ENCODE measurements around the gene ABLIM1.

The ABLIM1 gene

DNA sequence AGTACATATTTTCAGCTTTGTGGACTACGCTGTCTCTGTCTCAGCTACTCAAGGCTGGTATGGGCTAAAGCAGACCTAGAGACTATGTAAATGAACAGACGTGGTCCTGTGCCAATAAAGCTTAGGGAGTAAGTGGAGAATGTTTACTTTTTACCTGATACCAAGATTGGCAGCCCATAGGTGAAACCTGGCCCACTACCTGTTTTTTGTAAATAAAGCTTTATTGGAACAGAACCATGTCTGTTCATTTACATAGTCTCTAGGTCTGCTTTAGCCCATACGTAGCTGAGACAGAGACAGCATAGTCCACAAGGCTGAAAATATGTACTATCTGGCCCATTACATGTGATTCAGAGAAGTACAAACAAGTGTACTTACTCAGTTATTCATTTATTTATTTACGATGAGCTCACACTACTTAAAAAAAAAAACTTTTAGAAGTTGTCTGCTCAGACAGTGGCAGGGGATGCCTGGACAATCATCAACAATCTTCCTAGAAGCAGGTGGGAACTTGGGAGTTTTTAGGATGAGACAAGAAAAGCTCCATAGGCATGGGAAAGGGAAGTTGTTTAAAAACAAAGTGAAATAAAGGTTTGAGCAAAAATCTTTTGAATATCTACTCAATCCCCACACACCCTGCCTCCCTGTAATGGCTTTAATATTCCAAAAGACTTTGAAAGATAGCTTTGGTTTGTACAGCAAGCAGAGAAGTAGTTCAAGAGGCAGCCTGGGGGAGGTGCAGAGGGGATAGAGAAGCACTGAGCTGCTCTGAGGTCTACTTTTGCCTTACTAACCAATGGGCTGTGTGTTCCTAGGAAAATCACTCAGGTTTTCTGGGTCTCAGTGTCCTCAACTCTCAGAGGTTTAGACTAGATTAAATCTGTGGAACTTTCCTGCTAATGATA, 139.4 kb downstream of the ABLIM1 start:
- no peak for DNase-seq (ENCODE audit: low spot score)

DNA sequence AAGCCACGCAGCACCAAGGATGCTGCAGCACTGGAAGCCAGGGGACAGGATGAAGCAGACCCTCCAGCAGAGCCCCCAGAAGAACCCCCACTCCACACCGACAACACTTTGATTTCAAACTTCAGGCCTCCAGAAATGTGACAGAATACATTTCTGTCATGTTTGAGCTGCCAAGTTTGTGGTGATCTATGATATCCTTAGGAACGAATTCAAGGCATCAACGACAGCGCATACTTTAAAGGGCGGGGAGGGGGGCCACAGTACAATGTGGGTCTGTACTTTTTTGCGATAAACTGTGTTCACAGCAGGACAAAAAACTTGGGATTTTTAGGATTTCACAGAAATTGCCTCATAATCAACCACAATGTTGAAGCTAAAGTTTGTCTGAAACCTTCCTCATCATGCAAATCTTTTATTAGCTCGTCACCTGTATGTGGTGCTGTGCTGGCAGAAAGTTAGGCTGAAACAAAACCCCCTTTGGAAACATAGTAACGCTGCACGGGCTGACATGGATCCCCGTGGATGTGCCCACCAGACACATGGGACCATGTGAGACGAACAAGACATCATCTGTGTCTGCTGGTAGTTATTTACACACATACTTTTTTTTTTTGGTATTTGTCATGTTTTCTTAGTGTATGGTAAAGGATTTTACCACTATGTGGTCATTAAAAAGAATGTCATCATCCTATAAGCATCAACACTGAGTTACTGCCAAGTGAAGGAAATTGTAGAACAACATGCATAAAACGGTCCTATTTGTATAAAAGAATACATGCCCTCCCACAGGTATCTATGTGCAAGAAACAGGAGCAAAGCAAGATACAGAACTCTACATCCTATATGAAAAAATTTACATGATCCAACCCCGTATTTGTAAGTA, 140.5 kb downstream of the ABLIM1 start:
- DNase-seq (ENCODE audit: low spot score): no peak

DNA sequence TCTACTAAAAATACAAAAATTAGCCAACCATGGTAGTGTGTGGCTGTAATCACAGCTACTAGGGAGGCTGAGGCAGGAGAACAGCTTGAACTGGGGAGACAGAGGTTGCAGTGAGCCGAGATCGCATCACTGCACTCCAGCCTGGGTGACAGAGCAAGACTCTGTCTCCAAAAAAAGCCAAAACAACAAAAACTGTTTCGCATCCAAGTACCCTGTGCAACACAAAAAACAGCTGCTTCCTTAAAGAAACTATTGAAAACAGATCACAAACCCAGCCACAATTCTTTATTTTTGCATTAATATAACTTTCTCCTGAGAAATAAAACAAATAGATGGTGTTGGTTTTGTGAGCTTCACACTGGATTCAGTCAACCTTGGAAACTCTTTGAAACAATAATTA, 141.7 kb downstream of the ABLIM1 start:
- DNase-seq (ENCODE audit: low spot score): no peak

DNA sequence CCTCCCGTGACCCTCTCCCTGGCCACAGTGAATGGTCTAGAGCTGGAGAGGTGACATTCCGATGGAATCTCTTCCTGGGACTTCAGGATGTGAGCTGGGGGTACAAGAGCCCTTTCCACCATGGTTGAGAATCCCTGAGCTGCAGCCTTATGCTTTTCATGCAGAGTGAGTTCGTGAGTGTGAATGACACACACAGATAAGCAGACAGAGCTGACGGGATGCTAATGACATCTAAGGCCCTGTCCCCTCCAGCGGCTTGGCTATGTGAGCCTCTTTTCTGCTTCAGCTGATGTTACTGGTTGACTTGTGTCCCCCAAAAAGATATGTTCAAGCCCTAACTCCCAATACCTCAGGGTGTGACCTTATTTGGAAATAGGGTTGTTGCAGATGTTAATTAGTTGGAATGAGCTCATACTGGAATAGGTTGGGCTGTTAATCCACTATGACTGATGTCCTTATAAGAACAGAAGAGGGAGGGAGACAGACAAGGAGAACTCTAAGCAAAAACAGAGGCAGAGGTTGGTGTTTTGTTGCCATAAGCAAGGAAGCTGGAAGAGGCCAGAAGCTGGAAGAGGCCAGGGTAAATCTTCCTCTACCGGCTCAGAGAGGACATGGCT, 142.7 kb downstream of the ABLIM1 start:
- DNase-seq (ENCODE audit: low spot score): no peak

DNA sequence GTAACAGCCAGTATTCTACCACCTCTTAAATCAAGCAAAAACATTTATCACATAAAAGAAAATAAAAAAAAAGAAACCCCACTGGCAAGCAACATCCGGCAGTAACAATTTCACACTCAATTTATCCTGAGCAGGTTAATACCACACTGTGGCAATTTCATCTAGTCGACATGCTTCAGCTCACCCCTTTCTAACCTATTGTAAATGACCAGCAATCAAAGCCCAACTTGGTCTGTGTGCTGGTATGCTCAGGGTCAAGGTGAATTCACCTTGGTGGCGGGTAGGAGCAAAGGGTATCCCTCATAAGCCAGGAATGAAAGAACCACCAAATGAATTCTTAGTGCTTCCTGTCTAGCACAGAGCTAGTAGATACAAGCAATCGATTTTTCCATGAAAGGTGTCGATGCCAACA, 144.7 kb downstream of the ABLIM1 start:
- DNase-seq (ENCODE audit: low spot score): no peak

DNA sequence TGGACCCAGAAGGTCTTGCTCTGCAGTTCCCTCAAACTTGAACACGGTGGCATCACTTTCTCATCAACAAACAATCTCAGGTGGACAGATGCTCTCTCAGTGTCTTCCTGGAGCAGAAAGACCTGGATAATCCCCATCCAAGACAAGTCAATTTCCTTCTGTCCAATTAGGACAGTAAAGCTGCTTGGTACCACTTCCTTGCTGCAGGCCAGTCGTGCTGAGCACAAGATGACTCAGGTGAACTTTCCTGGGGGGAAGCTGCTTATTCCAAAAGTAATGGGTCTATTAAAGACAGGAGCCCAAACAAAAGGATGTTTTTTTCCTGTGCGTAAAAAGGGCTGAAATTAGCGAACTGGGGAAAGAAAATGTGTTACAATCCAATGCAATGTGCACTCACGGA, 146.2 kb downstream of the ABLIM1 start:
- no peak for DNase-seq (ENCODE audit: low spot score)

DNA sequence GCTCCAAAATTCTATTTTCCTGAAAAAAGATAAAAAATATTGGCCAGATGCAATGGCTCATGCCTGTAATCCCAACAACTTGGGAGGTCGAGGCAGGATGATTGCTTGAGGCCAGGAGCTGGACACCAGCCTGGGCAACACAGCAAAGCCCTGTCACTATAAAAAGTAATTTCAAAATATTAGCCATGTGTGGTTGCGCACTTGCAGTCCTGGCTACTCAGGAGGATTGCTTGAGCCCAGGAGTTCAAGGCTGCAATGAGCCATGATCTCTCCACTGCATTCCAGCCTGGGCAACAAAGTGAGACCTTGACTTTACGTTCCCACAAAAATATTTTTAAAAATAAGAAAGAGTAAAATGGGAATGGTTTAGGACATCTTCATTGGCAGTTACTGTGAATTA, 149.7 kb downstream of the ABLIM1 start:
- no peak for DNase-seq (ENCODE audit: low spot score)

DNA sequence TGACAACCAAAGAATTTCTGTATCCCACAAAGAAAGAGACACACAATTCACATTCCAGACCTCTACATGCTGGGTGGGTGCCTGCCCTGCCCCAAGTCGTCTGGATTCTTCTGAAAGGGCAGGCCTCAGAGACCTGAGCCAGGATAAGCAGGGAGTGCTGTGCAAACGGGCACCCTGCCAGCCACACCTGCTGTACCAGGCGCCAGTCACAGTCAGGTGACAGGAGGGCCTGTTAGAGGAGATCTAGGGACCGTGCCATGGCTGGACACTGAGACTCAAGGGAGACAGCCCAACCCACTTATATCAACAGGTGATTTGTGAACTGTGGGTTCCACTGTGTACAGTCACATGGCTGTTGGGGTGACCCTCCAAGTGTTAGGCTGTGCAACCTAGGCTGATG, 150.6 kb downstream of the ABLIM1 start:
- no peak for DNase-seq (ENCODE audit: low spot score)

DNA sequence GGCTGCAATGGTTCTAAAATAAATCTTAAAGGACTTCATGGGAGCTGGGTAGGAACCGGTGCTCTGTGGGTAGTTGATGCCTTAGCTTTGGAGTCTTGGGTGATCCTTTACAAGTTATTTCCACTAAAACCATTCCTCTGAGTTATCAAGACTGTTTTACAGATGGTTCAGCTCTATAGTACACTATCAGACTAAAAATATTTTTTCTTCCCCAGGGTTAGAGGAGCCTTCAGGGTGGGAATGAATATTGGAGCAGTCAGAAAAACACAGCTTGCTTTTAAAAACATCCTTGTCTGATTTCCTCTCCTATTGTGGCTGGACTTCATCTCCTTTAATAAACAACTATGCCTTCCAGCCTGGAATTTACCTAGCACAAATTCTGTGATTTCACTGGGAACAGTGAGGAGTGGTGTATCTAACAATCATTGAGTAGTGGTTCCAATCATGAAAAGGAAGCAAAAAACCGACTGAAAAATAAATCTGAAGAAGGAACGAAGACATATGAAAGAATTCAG, 151.1 kb downstream of the ABLIM1 start:
- no peak for DNase-seq (ENCODE audit: low spot score)

DNA sequence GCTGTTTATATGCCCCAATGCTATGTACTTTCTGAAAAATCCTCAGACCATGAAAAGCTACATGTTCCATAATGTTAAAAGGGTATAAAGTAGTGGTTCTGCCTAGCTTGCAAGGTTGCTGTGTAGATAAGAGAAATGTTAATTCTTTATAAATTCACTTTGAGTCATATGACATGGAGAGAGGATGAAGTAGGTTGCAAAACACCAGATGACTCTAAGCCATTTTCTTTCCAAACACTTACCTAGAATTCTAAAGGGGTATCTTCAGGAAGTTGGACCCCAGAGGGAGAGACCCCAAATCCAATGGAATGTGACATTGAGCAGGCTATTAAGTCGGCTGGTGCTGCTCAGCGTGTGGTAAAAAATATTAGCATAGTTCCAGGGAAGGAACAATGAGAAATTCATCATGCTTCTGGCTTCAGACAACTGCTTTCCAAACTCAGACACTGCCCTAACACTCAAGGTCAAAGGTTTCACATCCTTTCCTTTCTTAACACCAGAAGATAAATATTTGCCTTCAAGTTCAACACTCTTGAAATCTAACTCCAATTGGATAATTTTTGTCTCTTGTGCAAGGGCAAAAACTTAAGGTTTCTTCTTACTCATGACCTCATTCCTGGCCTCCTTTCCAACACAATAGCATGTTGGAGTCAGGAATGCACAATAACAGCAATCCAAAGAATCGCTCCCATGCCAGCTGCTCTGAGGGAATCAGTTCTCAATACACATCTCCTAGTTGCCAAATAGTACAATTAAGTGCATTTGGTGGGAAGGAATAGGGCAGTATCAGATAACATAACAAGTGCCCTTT, 153.1 kb downstream of the ABLIM1 start:
- DNase-seq (ENCODE audit: low spot score): no peak

DNA sequence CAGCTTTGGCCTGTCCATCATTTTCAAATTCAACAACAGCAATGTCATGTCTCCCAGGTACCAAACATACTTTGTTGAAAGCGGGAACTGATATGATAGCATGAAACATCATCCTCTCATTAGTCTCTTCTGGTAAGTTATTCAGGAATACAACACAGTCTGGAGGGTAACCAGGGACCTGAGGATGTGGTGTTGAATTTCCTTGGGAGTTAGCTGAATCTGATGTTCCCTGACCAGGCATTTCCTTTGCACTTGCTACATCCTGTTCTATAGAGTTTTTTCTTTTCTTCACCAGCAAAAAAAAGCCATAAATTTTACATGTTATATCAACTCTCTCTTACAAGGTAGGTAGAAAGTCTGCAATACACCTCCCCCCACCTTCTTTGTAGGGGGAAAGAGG, 156.0 kb downstream of the ABLIM1 start:
- DNase-seq (ENCODE audit: low spot score): no peak

DNA sequence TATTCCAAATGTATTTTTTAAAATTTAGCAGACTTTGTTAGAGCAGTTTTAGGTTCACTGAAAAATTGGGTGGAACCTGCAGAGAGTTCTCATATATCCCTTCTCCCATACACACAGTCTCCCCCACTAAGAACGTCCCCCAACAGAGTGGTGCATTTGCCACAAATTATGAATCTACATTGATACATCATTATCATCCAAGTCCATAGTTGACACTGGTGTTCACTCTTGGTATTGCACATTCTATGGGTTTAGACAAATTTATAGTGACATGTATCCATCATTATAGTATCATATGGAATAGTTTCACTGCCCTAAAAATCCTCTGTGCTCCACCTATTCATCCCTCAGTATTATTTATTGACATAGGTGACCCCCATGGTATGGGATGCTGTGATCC, 156.4 kb downstream of the ABLIM1 start:
- DNase-seq (ENCODE audit: low spot score): no peak

DNA sequence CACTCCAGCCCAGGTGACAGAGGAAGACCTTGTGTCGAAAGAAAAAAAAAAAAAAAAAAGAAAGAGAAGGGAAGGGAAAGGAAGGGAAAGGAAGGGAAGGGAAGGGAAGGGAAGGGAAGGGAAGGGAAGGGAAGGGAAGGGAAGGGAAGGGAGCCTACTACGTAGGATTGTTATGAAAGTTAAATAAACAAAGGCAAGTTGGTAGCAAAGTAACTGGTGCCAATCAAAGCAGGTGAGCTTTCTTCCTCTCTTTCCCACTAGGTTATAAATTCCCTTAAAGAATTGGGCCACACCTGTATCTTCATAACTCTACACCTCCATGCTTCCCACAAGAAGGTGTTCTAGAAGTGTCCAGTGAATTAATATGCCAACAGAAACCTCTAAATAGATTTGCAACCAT, 157.4 kb downstream of the ABLIM1 start:
- DNase-seq (ENCODE audit: low spot score): no peak

DNA sequence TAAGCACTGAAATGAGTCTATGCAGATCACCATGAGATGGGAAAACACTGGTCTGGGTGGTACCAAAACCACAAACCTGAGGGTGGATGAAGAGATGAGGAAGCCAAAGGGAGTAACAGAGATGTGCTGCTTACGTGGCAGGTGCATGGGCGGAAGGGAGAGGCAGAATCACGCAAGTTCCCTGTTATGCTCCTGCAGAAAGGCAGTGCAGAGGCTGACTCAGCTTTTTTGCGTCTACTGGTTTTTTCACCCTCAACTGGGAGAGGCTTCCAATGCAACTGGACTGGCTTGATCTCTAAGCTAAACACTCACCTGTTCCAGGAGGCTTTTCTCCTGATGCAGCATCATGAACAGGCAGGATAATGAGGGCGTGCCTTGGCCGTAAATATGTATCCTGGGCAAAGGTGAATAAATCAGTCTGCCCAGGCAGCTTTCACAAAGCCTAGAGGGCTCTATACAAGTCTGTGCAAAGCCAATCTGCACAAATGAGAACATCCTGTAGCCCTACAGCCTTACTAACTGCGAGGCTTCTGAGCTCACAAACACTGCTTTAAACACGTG, 158.4 kb downstream of the ABLIM1 start:
- no peak for DNase-seq (ENCODE audit: low spot score)

DNA sequence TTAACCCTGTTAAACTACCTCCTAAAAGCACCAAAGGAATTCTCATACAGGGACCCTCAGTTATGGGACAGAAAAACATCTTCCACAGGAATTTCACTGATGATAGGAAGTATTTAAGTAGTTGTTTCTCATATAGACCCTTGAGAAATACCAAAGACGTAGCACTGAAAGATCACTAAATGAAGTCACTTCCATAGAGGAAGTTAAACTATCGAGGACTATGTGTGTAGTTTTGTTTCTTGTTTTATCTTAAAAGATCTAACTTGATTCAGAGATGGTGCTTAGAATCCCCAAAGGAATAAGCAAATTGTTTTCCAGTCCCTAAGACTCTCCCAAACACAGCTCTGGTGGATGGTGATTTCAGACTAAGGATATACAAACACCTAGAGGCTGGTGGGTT, 159.0 kb downstream of the ABLIM1 start:
- no peak for DNase-seq (ENCODE audit: low spot score)

DNA sequence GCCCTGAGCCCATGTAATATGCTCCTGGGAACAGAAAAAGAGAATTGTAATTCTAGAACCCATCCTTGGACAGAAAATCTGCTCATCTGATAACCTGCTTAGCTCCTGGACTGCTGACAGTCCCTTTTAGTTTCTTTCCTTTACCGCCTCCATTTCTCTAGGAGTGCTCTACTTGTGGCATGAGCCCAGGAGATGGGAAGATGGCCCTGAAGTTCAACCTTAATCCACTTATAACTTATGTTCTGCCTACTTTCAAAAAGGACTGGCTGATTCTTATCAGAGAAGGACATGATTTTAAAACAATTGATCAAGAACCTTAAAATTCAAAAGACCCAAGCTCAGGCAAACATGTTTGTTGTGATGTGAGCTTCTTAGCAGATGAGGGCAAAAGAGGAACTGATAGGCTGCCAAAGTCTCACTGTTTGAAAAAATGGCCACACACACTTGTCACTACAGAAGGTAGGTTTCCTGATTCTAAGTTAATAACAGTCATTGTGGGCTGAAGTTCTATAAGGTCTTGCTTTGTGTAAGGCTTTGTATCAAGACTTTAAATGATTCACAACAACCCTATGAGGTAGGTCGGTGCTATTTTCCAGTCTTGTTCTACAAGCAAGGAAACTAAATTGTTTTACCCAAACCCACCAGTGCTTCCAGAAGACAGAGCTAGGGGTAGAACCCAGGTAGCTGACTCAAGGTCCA, 159.5 kb downstream of the ABLIM1 start:
- no peak for DNase-seq (ENCODE audit: low spot score)

DNA sequence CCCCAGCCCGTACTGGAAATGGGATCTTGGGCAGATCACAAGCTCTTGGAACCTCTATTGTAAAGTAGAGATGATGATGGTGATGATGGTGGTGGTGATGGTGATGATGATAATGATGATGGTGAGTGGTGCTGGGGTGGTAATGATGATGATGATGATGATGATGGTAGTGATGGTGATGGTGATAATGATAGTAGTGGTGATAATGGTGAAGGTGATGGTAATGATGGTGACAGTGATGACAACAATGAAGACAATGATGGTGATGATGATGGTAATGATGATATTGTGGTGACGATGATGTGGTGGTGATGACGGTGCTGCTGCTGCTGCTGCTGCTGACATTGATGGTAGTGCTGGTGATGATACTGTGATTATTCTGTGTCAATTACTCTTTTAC, 162.8 kb downstream of the ABLIM1 start:
- DNase-seq (ENCODE audit: low spot score): no peak

DNA sequence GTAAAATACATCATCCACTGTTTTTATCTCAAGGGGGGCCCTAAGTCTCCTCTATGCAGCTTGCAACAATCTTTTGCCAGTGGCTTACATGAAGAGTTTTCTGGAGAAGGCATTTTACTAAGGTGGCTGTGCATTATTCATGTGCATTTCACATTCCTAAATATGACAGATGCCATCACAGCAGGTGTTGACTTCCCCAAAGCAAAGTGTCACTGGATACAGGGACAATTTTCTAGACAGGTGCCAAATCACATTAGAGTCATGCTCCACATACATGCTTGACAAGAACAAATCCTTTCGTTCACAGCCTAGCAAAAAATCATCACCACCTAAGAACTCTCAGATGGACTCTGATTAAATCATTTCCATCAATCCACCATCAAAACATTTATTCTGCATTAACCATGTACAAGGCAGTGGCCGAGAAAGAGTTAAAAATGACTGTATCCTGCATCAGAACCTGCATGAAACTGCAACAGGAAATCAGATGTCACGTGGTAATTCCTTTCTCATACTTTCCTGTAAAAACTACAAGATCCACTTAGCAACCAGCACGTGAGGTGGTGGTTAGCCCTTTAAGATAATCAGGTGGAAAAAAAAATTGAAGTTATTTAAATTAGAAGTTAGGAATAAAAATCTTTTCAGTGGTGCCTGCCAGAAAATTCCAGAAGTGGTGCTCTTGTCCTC, 165.6 kb downstream of the ABLIM1 start:
- no peak for DNase-seq (ENCODE audit: low spot score)

DNA sequence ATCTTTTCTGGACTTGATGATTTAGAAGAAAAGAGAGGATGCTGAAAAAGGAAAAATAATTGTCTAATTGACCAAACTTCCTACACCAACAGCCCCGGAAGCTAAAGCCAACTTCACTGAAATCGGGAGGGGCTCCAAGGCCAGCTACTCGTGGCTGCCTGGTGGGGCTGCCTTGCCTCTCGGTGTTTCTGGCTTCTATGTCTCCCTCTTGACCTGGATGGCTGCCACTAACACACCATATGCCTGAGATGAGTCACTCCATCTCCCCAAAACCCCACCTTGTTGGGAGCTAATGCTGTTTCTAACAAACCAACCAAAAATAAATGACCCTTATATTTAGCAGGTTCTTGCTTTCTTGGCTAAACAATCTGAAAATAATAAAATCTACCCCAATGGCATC, 166.1 kb downstream of the ABLIM1 start:
- DNase-seq (ENCODE audit: low spot score): no peak

DNA sequence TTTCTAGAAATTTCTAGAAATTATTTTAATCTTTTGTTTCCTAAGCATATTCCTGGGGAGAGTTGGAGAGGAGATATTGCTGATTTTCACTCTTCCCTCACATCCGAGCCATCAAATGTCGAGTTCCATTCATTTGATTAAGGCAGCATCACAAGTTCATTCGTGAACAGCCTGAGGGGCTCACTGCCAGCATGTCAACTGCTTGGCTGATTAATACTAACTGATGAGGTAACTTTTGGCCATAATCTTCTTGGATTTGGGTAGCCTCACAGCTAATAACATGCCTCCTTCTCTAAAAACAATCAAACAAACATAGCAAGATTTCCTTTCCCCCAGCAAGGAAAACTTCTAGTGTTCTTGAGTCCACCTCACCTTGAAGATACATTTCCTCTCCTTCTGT, 166.7 kb downstream of the ABLIM1 start:
- DNase-seq (ENCODE audit: low spot score): no peak

Data from left forelimb (tissue), 1 donor.